Hematopoietic multipotent progenitor cell (in vitro differentiated cells): ENCODE measurements around the gene CENPO. TPM values are rescaled to one million over a fixed set of nuclear protein-coding genes. Genes with fewer than 3 reads are reported as not detected.

Experiments used
- DNase-seq, 3 donors: peaks; one replicate each; pipeline ENCODE4 v3.0.0-alpha.2; 2011 to 2015; ENCODE audit warnings: low read depth in 2 of 3, low spot score in 2 of 3
- total RNA-seq: library from RNA; depleted of rRNA; stranded (reverse); fragments of >200 nt; gene quantifications from one replicate; pipeline ENCODE4 v1.2.3, GENCODE V29; 2012

Gene CENPO, protein sequence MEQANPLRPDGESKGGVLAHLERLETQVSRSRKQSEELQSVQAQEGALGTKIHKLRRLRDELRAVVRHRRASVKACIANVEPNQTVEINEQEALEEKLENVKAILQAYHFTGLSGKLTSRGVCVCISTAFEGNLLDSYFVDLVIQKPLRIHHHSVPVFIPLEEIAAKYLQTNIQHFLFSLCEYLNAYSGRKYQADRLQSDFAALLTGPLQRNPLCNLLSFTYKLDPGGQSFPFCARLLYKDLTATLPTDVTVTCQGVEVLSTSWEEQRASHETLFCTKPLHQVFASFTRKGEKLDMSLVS
- total RNA-seq, result 10.2 TPM

DNA sequence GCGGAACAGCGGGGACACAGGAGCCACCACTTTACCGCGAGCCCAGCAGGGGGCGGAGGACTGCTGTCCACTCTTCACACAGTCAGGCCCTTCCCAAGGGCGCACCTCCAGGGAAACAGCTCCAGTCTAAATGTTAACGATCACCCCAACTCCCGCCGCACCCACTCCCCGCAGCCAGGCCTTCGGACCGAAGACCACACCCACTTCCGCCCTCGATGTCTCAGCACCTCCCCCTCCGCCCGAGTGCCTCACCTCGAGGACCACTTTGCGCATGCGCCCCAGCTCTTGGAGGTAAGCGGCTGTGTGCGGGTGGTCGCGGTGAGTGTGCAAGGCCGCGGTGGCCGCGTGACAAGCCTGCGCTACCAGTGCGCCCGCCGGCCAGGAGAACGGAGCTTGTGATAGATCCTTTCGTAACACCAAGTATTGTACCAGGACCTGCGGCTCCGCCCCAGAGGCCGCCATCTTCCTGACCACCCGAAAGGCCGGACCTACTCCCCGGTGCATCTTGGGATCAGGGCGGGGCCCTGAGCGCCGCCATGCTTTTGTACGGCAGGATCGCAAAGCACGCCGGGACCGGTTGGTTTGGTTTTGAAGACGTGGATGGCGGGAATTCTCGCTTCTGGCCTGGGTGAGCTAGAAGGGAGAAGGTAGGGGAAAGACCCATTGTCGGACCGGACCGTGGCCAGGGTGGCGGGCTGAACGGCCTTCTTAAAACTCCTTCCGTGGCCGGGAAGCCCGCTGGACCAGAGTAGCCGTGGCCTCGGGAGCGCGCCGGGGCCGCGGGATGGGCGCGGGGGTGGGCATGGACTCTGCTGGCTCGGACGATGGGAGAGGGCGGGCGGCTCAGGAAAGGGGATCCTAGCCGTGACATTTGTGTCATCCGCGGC lies at the start of gene CENPO, which contains the start of gene PTRHD1:
TSS of gene CENPO (plus strand) at position 552 of the 887 bp plus-strand sequence. CDS start 495 bp downstream, outside the sequence.
TSS of gene PTRHD1 (minus strand) at position 518 of the 887 bp plus-strand sequence. CDS start at position 504, 14 bp downstream.
- peak; percentile 95 to 97 (median 96) for DNase-seq

DNA sequence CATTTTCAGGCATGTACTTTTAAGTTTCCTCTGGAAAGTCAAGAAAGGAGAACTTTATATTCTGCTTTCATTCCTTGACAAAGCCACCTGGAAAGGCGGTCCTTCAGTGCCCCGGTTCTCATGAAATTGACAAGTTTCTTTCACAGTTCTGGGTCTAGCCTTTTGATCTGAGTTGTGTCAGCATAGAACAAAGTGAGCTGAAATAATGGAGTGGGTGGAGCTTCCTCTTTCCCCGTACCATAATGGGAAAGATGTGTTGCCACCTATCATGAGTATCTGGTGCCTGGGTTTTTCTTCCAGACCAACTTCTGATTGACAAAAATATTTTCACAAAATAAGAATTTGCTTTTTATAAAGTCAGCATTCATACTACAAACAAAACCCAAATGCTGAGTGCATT lies 49.3 kb upstream of the CENPO start:
- no peak for DNase-seq

DNA sequence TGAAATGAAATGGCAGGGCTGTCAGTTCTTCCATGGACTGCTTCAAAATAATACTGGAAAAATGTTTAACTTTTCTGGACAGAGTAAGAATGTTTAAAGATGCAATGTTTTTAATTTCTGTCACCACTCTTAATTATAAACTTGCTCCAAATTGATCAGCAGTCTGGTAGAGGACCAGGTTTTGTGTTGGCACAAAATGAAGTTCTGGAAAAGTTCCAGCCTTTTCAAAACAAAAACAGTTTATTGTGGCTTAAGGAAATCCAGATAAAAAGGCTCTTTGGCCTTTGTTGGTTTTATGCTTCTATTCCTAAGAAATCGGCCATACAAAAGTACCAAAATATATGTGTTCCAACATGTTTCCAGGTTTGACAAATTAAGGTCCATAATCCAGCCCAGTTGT lies 48.9 kb upstream of the CENPO start:
- DNase-seq, result no peak

DNA sequence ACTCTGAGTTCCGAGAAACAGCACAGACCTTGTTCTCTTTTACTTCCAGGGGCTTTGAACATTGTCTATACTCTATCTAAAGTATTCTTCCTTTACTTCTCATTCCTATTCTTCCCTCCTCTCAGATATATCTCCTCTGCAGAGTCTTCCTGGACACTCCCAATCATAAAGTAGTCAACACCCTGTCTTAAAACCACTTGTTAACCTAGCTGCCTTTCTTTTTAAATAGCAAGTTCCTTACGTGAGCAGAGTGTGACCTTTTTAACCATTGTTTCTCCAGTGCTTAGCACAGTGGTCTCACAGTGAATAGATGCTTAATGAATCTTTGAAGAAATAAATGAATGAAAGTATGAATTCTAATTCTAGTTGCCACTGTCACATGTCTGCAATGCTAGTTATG lies 47.4 kb upstream of the CENPO start:
- DNase-seq, result no peak

DNA sequence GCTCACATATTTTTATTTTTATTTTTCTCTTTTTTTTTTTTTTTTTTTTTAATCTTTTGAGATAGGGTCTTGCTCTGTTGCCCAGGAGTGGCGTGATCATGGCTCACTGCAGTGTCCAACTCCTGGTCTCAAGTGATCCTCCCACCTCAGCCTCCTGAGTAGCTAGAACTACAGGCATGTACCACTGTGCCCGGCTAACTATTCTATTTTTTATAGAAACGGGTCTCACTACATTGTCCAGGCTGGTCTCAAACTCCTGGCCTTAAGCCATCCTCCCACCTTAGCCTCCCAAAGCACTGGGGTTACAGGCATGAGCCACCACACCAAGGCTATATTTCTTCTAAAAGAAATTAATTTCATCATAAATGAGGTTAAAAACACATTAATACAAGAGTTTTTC lies 45.9 kb upstream of the CENPO start:
- DNase-seq, result no peak

DNA sequence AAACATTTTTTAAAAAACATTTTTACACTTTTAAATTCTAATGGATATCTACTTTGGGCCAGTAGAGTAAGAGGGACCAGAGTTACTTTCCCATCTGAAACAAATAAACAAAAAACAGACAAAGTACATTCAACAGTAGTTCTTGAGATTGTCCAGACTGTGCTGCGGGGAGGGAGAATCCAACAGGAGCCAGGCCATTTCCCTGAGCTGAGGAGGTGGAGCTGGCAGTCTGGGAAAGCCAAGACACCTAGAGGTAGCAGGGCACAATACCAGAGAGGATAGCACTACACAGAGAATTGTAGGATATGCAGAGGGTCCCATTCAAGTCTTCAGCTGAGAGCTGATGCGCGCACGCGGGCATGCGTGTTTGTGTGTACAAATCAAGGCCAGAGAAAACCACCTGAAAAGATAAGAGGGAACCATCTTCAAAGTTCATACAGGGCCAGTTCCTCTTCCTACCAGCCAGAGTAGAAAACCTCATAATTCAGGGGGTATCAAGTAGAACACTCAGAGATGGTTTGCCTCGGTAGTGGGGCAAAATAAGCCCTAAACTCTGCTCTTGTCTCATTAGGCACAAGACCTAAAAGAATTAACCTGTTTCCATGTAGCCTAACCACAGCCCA lies 44.0 kb upstream of the CENPO start:
- no peak for DNase-seq

DNA sequence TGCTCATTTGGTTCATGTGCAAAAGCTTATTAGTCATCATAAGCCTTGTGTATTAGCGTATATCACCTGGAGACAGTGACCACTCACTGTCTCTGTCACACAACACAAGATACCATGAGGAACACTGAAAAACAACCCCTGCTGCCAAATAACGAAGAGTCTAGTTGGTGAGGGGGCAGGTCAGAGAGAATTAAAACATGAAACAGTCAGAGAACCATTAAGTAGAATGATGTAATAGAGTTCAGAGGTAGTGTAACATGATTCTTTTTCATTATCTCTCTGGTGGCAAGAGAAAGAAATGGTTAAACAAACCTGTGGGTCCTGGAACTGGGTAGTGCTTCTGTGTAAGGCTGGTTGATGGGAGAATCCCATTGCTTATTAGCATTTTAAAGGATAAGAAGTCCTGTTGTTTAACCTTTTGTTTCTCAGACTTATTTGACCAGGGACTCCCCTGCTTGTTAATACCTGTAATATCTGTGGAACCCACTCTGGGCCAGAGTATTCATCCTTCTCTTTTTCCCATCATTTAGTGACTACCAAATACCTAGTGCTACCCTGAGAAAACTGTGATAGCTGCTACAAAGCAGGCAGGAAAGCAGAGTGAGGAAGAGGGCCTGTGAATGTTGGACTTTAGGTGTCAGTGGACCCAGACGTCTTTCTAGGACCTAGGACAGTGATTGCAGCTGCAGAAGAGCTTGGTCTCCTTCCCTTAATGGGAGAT lies 38.1 kb upstream of the CENPO start:
- no peak for DNase-seq

DNA sequence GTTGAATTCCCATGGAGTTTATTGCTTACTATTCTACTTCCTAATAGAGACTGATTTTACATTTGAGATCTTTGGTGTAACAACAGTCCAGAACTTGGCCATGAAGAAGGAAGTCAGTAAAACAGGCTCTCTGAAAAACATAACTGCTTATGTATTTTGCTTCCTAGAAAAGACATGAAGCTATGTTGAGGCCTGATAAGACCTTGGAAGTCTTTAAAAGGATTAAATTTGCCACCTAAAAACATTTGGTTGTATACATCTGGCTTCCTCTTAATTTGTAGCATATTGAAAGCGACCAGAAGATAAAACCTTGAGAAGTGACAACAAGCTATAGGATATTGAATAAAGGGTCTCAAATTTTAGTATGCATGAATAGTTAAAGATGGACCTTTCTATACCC lies 36.4 kb upstream of the CENPO start:
- DNase-seq, result no peak

DNA sequence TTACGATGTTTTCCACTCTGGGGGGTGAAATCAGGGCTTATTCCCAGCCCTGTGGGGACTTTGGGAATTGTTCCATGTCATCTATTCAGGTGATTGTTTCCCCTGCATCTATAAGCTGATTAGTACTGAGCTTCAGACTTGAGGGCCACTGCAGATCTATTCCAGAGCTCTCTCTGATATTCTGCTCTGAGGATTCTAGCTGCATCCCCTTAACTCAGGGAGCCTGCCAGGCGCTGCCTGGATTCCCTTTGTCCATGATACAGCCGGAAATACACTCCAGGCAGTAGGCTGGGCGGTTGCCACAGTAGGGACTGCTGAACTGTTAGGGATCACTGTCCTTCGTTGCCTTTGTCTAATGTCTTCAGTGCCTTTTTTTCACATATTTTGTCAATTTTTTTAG lies 31.4 kb upstream of the CENPO start:
- DNase-seq, result no peak

DNA sequence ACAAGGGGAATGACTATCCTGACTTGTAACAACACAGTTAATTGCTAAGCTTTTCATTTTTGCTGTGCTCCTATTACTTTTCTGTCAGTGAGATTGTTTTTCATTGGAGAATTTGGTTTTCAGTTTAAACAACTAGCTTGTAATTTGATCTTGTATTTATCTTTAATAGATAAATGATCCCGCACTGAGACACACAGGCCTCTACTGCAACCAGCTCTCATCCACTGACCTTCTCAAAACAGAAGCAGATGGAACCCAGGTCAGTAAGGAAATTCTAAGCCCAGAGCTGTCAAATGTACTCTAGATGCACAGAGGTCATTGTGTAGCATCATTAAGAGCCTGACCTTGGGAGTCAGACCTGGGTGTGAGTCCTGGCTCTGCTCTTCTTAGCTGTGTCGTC lies 30.7 kb upstream of the CENPO start:
- DNase-seq, result no peak

DNA sequence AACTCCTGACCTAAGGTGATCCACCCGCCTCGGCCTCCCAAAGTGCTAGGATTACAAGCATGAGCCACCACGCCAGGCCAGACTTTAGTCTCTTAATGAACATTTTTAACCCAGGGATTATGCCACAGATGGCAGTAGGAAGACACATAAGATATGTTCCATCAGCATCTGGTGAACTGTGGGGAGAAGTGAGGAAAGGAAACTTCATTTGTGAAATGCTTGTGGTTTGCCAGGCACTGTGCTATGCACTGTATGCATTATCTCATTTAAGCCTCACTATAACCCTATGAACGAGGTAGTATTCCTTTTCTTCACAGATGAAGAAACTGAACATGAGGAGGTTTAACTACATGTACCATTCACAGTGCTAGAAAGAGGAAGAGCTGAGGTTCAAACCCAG lies 29.4 kb upstream of the CENPO start:
- DNase-seq, result no peak

DNA sequence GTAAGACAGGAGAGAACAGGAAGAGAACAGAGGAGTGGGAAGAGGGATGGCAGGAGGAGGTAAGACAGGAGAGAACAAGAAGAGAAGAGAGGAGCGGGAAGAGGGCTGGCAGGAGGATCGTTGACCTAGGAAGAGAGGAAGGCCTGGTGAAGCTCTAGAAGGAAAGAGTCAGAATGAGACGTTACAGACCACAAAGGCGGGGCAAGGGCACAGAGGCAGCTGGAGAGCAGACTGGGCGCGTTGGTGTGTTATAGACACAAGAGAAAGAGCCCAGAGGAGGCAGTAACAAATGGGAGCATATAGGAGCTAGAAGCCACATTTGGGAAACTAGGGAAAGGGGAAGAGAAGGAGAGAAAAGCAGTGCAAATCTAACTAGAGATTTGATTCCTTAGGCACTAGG lies 26.6 kb upstream of the CENPO start:
- no peak for DNase-seq

DNA sequence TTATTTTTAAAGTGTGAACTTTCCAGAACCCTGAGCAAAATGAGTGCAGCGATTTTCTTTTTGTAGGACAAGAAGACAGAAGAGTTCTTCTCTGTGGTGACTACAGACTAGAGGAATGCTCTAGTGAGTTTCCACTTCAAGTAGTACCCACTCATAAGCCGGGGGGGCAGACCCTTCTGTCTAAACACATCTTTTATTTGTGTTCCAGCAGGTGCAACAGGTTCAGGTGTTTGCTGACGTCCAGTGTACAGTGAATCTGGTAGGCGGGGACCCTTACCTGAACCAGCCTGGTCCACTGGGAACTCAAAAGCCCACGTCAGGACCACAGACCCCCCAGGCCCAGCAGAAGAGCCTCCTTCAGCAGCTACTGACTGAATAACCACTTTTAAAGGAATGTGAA lies 25.2 kb upstream of the CENPO start:
- no peak for DNase-seq

DNA sequence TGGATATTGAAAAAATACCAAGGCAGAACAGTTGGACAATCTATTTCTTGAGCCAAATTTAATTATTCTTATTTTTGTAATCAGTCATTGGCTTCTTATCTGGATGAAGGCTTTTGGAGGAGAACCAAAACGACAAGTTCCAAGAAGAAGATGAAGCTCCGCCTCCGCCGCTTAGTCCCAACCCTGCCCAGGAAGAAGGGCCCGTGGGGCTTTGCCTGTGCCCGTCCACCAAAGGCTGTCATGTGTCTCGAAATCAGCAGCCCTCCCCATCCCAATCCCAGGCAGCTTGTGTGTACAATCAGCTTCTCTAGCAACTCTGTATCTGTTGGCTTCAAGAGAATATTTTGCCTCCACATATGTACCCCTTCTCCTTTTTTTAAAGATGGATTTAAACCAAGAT lies 24.6 kb upstream of the CENPO start:
- no peak for DNase-seq

DNA sequence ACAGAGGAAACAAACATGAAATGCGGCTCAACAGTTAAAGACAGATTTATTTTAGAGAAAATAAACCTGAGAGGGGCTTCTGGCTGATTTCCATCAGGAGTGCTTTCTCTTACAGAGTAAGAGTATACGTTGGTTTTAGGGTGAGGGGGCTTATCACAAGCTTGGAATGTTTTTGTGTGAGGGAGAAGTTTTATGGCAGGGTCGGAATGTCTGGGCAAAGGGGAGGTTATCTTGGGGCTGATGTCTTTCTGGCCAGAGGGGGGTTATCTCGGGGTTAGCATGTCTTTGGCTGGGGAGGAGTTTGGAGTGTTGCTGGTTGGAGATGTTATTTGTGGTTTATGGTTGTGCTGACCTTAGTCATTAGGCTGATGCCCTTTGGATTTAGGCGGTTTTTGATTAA lies 22.2 kb upstream of the CENPO start:
- DNase-seq, result no peak

DNA sequence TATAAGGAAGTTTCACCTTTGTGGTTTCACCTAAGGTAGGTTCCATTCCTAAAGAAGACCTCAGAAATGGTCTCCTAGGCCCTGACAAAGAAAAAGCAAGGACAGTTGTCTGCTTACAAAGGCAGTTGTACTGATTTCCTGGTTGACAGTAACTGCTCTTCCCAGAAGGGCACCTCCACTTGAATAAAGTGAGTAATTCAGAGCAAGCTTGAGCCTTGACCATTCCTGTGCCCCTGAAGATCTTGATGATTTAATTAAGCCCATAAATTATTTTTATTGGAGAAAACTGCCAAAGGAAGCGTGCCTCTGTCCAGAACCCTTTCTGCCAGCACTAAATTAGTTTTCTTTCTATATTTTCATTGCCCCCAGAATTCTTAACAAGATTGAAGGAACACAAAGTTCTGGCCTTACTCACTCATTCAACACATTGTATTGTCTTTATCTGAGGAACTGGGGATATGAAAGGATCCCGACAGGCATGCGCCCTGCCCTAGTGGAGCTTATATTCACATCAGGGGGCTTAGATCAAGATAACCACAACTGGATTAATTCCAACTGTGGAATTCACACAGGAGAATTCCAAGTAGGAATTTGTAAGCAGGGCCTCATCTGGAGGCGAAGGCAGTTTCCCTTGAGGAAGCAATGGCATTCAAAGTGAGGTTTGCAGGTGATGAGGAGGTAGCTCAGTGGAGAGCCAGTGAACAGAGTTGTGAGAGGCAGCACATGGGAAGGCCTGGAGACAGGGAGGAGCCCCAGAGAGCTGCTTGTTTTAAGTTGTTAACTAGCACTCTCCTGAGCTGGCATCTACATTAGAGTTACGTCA lies 21.2 kb upstream of the CENPO start:
- DNase-seq, result no peak

DNA sequence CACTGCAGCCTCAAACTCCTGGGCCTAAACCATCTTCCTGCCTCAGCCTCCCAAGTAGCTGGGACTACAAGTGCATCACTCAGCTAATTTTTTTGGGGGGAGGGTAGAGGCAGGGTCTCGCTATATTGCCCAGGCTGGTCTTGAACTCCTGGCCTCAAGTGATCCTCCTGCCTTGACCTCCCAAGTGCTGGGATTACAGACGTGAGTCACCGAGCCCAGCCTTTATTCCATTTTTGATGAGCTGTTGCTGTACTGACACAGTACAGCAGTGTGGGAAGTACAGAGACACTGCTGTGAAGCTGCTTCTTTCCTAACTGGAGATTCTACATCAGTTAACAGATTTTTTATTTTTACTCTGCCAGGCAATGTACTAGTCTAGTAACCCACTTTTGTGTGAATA lies 18.9 kb upstream of the CENPO start:
- no peak for DNase-seq

DNA sequence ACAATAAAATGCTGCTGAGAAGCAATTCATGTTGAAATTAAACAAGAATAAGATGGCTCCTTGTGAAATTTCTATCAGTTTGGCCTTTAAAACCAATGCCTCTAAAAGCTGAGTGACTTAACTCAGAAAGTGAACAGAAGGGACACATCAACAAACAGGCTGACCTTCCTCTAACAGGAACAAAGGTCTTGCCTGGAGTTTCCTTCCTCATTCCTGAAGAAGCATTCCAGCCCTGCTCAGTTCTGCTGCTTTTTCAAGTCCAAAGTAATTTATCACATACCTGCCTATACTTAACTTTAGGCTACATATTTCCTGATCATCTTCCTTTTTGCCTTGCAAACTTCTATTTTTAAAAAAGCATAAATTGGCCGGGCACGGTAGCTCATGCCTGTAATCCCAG lies 14.1 kb upstream of the CENPO start:
- DNase-seq, result no peak

DNA sequence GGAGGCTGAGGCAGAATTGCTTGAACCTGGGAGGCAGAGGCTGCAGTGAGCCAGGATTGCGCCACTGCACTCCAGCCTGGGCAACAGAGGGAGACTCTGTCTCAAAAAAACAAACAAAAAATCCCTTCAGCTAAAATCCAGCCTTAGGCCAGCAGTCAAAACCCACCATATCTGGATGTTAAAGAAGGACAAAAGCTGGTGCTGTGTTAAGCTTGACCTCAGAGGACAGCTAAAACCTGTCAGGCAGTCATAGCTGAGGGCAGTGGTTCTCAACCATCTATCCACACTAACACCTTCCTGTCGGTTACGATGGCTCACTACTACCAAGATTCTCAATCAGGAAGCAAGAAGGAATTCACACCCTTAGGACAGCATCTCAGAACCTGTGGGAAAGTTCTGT lies 9.6 kb upstream of the CENPO start:
- no peak for DNase-seq
